Measurements from ENCODE around the gene ATP9A. TPM values are rescaled to one million over a fixed set of nuclear protein-coding genes. Genes with fewer than 3 reads are reported as not detected.
A peak's percentile ranks its signal among the peaks of the same experiment; 100 is the strongest.

Gene ATP9A
- total RNA-seq, 1 experiment from 2014 or later, result 31.3 TPM

GRCh38 chr20:51752343-51752951 lies 15.7 kb downstream of the ATP9A start:
- peak overlapping the region; percentile 14; the same call in 1 of the 2 replicates for H3K4me3 ChIP-seq (ENCODE audit: low read length)
- H3K27ac ChIP-seq (ENCODE audit: low read length), result peak overlapping the region; percentile 87
- peak; percentile 42 for ATAC-seq
- H3K36me3 ChIP-seq (ENCODE audit: low read depth, low read length), result no peaks in the 10 kb centered on the region
- H3K9me3 ChIP-seq (ENCODE audit: low read length), result no peaks in the 10 kb centered on the region
- peak overlapping the region; percentile 67 for H3K4me2 ChIP-seq (ENCODE audit: low read length)
- ChIA-PET CTCF (interaction anchor here (0.5 to 0.6 kb wide), 2 partner anchors 52 to 310 kb away, joined by 4 to 5 read pairs; no protein-coding TSS in a partner anchor), POLR2A (ENCODE audit: unreplicated experiment) (interaction anchor here (0.6 to 1.0 kb wide), 3 partner anchors 13 to 59 kb away, joined by 3 to 7 read pairs (median 3); no protein-coding TSS in a partner anchor)
- H2AFZ ChIP-seq (ENCODE audit: low read length), result no peak overlapping the region
- intact Hi-C loops (cut with micrococcal nuclease), result loop anchor here (1.0 to 5.0 kb wide), 7 partner anchors 8 to 190 kb away; partner anchors contain the start of gene SALL4
- peak overlapping the region; percentile 67 for H3K9ac ChIP-seq (ENCODE audit: low read length)
- peaks cover 8% of the 10 kb centered on the region for H3F3A ChIP-seq (ENCODE audit: low read length, unreplicated experiment)
- H4K20me1 ChIP-seq (ENCODE audit: low read length), result no peaks in the 10 kb centered on the region
- H3K79me2 ChIP-seq (ENCODE audit: low read length), result peaks cover 72% of the 10 kb centered on the region
- H3K27me3 ChIP-seq (ENCODE audit: low read length), result no peaks in the 10 kb centered on the region
- no peaks in the 10 kb centered on the region for H3K9me2 ChIP-seq (replicated peaks; ENCODE audit: low read length)
- DNase-seq, result peak; percentile 97
- TF ChIP-seq EZH2 (IDR thresholded peaks at IDR 0.05; ENCODE audit: low read length, unreplicated experiment) (no peak), EZH2phosphoT487 (IDR thresholded peaks at IDR 0.05; ENCODE audit: borderline replicate concordance, low read length) (no peak), CTCF (conservative IDR thresholded peaks at IDR 0.05; ENCODE audit: low read depth, low read length) (no peak)
- TSS peak; percentile 78 for BruUV-seq (replicated peaks)
- H3K4me1 ChIP-seq (ENCODE audit: insufficient read depth, low read length), result peaks cover 54% of the 10 kb centered on the region

- Histone ChIP-seq H4K20me1 (ENCODE audit: low read length) (no peaks in the 10 kb centered on the region), H3K27ac (ENCODE audit: low read length) (peak overlapping the region; percentile 87), H3K4me1 (ENCODE audit: insufficient read depth, low read length) (peaks cover 57% of the 10 kb centered on the region), H3K9ac (ENCODE audit: low read length) (peak overlapping the region; percentile 56), H3K79me2 (ENCODE audit: low read length) (peaks cover 68% of the 10 kb centered on the region), H3K9me3 (ENCODE audit: low read length) (no peaks in the 10 kb centered on the region), H3K9me2 (replicated peaks; ENCODE audit: low read length) (no peaks in the 10 kb centered on the region), H3K4me3 (ENCODE audit: low read length) (no peak overlapping the region; the same call in 1 of the 2 replicates), H3K27me3 (ENCODE audit: low read length) (no peaks in the 10 kb centered on the region), H3K4me2 (ENCODE audit: low read length) (peak overlapping the region; percentile 64), H2AFZ (ENCODE audit: low read length) (no peak overlapping the region), H3K36me3 (ENCODE audit: low read depth, low read length) (no peaks in the 10 kb centered on the region), H3F3A (ENCODE audit: low read length, unreplicated experiment) (peaks cover 8% of the 10 kb centered on the region)
- POLR2A ChIA-PET (ENCODE audit: unreplicated experiment), result interaction anchor here (0.6 kb wide), 1 partner anchor 16 kb away, joined by 3 read pairs; no protein-coding TSS in a partner anchor
- DNase-seq (no peak), ATAC-seq (no peak)
- BruUV-seq (replicated peaks), result TSS peak; percentile 62
- CTCF ChIA-PET, result no interaction called here
- intact Hi-C loops (cut with micrococcal nuclease), result loop anchor here (5.0 kb wide), 2 partner anchors 51 to 189 kb away; partner anchors contain the start of gene SALL4
- TF ChIP-seq CTCF (conservative IDR thresholded peaks at IDR 0.05; ENCODE audit: low read depth, low read length), result no peak
- TF ChIP-seq EZH2phosphoT487 (IDR thresholded peaks at IDR 0.05; ENCODE audit: borderline replicate concordance, low read length), result no peak
- no peak for TF ChIP-seq EZH2 (IDR thresholded peaks at IDR 0.05; ENCODE audit: low read length, unreplicated experiment)
These were observed 17.3 kb downstream of the ATP9A start for GRCh38 chr20:51750770-51751388.

All from PC-3 (cell line).